Cerebellar nuclear complex (tissue), 1 donor: ENCODE measurements around the gene RPL19.

Experiments used
- DNase-seq, 2 experiments: peaks; one replicate each; lab custom pipeline; 2025; lab: John Stamatoyannopoulos, UW

RPL19 gene

DNA sequence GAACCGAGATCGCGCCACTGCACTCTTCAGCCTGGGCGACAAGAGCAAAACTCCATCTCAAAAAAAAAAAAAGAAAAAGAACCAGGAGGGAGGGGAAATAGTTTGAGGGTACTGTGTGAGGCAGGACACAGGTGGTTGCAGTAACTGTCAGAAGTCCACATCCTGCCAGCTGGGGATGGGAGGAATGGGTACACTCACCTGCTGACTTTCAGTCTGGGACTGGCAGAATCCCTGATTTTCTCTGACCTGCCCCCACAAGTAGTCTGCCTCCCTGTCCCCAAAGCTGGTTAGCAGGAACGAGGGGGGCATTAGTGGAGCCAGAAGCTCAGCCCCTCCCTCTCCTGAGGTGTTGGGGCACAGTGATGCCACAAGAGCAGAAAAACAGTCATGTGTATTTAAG lies 27.0 kb upstream of the RPL19 start:
- no peak for DNase-seq

DNA sequence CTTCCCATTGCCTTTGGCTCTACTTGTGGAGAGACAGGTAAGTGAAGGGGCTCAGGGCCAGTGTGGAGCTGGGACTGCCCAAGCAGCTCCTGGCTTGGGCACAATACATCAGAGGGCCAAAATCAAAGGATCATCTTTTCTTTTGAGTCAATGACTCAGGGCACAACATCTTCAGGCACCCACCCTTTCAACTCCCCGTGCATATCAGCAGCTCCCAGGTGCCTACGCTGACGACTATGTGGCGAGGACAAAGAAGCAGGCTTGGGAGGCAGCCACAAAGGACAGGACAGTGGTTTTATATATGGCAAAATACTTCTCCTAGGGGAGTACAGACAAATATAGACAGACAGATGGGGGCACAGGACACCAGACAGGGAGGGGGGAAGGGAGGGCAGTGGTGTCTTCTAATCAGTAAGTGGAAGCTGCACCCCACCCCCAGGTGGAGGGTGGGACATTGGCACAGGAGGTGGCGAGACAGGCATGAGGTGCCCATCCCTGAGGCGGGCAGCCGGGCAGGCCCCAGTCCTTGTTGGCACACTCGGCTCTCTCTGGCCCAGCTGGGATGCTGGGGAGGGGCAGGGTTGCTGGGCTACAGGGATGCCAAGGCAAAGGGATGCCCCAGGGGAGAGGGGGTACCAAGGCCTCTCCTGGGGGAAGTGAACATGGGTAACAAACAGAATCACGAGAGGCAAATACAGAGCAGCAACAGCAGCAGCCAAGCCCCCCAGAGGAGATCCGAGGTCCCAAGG lies 26.4 kb upstream of the RPL19 start:
- DNase-seq: no peak

DNA sequence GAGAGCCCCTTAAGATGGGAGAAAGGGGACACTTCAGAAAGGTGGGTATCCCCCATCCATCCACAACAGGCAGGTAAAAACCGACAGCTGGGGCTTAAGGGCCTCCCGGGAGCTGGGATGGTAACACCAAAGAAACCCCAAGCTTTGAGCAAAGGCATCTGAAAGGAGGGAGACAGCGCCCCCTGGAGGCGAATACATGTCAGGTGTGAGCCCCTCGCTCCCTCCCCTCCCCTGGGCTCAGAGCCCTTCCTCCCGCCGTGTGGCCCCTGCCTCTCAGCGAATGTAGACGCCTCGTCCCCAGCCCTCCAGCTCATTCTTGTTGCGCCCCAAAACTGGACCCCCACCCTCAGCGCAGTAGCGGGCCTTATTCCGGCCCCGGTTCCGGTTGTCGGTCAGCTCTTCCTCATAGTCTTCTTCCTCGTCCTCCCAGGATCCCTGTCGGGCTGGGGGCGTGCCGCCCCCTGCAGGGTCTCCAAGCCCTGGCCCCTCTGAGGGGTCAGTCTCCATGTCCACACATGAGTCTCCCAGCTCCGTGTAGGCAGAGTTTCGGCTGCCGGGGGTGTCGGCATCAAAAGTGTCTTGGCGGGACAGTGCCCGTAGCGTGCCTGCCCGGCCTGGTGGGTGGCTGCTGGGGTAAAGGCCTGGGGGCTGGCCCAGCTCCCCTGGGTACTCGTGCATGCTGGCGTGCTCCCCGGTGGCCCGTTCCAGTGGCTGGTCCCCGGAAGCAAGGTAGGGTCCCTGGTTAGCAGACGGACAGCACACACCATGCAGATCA lies 25.0 kb upstream of the RPL19 start:
- no peak for DNase-seq

DNA sequence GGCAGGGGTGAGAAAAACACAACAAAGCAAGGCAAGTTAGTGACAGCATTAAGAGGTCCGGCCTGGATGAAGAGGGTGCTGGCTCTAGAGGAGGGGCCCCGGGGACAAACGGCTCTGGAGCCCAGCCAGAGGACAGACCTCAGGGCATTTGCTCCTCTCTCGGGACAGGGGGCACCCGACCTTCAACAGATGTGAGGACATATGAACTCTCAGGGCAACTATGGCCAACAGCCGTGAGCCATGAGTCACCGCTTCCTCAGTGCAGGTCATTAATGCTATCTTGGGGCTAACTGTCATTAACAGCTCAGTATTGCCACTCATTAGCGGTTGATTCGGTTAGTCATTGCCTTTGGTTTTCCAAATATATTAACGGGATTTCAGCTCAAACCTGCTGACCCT lies 24.4 kb upstream of the RPL19 start:
- no peak for DNase-seq

DNA sequence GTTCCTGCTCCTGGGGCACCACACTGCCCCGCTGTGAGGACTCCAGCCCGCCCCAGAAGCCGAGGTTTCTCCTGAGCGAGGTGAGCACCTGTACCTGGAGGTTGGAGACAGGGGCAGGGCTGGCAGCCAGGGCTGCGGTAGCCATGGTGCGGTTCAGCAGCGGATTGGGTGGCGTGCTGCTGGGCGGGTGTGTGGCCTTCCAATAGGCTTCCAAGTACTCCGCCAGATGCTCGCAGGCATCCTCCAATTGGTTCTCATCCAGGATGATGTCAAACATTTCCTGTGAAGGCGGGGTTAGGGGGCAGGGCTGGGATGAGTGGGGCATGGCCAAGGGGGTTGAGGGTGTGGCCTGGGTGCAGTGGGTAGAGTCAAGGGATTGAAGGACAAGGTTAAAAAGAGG lies 22.8 kb upstream of the RPL19 start:
- no peak for DNase-seq

DNA sequence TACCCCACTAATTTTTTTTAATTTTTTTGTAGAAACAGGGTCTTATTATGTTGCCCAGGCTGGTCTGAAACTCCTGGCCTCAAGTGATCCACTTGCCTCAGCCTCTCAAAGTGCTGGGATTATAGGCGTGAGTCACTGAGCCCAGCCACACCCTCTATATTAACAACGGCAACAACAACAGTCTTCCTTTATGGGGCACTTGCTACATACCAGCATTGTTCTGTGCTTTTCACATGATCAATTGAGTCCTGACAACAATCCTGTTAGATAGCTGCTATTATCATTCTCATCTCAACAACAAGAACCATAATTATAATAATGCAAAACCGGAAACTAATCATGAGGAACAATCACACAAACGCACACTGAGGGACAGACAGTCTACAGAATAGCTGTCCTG lies 21.5 kb upstream of the RPL19 start:
- DNase-seq: no peak

DNA sequence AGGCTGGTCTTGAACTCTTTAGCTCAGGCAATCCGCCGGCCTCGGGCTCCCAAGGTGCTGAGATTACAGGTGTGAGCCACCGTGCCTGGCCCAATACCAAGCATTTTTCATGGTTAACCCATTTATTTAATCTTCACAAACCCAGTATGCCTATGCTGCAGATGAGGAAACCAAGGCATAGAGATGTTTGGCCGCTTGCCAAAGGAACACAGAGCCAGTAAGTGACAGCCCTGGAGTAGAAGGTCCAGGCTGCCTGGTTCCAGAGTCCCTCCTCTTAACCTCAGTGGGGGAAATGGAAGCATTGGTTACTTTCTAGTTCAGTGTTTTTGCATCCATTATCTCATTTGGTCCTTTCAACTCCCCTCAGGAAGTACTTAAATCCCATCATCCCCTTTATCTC lies 18.8 kb upstream of the RPL19 start:
- no peak for DNase-seq

DNA sequence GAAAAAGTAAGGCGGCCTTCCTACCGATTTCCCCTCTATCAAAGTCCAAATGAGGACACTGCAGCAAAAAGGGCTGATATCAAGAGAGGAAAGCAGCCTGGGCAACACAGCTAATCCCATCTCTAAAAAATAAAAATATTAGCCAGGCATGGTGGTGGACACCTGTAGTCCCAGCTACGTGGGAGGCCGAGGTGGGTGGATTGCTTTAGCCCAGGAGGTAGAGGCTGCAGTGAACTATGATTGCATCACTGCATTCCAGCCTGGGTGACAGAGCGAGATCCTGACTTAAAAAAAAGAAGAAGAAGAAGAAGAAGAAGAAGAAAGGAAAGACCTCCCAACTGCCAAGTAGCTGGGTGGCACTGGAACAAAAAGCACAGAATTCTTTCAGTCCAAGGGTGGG lies 17.0 kb upstream of the RPL19 start:
- no peak for DNase-seq

DNA sequence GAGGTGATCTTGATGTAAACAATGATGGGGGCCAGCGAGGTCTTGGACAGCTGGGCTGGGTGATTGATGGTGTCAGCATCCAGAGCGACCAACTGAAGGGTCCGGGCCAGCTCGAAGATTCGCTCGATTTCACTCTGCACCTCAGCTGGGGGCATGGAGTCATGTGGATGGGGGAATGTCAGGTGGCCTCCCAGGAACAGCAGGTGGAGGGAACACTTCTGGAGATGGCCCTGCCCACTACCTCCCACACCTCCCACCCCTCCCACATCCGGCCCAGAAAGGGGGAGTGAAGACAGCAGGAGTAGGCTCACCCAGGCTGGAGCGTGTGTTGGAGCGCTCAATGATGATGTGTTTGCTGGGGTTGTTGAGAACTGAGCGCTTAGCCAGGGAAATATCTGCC lies 16.4 kb upstream of the RPL19 start:
- no peak for DNase-seq

DNA sequence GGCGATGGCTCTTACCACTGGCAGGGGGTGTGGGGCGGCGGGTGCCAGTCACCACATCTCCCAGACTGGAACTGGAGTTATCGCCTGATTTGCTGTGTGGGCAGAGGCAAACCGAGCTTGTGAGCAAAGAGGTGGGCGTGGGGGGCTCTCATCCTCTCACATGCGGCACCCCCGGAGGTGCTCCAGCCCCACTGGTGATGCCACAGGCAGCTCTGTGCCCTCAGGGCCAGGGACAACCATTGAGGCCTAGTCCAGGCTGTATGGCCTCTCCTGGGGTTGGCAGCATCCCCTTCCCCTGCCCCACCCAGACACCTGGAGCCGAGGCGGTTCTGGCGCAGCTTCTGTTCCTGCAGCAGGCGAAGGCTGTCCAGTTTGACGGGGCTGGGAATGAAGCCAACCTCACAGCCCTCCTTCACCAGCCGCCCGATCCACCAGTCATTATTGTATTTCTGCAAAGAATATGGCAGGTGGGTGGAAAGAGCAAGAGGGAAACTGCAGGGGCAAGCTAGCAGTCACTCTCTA lies 13.5 kb upstream of the RPL19 start:
- no peak for DNase-seq

DNA sequence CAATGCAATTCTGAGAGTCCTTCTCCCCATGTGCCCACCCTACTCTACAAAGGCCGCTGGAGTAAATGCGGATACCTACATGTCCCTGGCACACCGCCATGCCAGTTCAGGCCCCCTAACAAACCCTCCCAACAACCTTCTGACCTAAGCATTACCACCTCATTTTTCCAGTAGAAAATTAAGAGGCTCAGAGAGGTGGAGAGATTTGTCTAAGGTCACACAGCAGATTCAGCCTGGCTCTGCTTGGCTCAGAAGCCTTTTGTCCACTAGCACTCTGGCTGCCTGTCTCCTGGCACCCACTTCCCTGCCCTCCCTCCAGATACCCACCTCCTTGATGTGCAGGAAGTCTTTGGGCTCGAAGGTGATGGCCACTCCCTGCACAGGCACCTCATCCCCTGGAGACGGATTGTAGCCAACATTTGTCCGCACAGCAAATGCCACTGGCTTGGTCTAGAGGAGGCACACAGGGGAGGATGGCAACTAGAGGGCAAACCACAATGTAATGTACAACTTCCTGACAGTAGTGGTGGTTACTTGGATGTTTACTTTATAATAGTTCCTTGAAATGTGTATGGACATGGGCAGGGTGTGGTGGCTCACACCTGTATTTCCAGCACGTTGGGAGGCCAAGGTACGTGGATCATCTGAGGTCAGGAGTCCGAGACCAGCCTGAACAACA lies 12.8 kb upstream of the RPL19 start:
- DNase-seq: no peak

DNA sequence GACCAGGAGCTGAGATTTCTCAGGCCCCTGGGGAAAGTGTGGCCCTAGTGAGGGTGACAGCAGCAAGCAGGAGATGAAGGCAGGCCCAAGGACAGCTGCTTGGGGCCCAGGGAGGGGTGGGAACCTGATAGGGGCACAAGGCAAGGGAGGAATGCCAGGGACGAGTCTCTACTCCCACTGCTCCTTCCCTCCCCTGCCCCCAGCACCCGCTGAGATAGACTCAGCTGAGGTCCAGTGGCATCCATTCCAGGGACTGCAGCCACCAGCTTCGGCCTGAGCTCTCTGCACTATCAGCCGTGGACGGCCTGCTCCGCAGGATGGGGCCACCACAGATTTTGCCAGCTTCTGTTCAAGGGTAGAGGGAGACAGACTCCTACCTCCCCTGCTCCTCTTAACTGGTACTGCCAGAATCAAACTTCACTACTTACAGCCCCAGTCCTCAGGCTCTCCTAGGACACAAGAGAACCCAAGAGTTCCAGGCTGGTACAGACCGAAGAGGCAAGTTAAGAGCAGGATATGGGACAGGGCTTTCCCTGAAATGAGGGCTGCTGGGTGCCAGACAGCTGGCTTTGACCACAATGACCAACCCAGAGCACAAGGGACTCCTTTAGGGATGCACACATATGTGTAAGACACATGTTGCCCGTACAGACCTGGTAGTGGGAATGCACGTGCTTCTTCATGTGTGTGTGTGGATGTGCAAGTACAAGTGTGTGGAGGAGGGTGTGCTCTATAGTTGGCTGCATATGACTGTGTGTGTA lies 8.2 kb upstream of the RPL19 start:
- DNase-seq: no peak

DNA sequence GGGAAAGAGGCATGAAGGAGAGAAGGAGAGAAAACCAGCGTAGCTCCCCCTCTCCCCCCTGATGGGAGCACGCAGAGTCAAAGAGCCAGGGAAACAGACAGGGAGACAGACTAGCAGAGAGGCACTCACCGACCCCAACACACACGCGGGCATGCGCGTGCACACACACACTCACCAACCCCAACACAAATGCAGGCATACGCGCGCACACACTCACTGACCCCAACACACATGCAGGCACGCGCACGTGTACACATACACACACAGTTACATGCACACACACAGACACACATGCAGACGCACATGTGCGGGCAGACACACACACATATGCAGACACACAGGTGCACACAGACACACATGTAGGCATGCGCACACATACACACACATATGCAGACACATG lies 7.2 kb upstream of the RPL19 start:
- DNase-seq: no peak

DNA sequence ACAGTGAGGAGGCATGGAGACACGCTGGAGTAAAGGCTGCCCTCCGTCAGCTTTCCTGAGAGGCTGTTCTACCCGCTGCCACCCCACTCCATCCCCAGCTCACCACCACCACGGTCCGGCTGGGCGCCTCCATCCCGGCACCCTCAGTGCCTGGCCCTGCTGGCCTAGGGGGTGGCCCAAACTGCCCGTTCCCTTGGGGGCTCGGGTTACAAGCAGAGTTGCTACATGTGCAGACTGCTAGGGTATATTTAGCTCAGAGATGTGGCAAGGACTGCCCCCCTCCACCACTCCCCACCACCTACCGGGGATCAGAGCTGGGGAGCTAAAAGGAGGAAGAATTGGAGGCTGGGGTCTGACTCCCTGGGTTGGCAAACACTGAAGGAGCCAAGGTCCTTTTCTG lies 6.7 kb upstream of the RPL19 start:
- DNase-seq: no peak

DNA sequence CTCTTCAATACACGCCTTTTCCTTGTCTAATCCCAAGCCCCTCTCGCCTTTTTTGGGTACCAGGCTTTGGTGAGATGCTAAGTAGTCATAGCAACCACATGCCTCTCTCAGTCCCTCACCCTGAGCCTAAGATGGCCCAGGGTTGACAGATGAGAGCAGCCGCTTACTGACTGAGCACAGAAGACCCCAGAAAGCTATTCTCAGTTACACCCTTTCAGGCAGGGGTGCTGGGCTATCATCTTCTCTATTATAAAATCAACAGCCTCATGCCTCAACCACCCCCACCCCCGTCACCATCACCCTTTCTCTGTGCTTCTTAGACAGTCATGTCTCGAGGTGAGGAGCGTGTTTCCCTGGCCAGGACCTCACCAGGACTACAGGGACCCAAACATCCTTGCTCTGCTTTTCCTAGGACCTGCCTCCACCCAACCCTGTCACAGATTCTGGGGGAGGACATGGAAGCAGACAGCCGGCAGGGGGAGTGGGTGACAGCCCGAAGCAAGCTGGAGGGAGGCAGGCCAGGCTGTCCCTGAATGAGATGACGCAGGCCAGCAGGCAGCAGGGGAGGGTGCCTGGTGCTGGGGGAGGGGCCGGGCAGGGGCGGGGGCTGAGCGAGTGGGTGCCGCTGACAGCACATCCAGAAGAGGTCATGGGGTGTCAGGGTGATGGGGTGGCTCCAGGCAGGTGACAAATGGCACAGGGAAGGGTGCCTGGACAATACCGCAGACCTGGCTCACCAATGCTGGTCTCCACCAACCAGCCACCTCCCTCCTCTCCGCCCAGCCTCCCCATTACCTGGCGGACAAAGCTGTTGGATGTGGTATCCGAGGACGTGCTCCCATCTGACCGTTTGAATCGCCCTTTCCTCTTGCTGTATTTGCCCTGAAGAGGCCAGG lies 5.7 kb upstream of the RPL19 start:
- peak; percentile 23 to 64 for DNase-seq

DNA sequence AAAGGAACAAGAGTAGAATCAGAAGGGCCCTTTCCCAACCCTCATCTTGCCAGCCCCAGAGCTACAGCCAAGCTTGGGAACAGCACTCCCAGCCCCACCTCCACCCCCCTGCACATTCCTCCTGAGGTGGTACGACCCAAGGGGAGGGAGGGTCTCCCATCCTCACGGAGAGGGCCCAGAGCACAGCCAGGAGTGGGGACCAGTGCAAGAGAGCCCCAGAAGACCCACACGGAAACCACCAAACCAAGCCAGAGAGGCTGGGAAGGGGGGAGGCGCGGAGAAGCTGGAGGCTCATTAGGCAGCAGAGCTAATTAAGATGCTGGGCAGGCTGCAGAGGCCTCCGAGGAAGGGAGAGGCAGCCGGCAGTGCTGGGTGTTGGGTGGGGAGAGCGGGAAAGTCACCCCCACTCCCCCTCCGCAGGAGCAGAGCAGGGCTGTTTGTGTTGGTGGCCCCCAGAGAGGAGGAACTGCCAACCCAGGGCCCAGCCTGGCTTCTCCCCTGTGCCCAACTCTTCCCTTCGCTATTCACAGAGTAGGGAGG lies 5.0 kb upstream of the RPL19 start:
- DNase-seq: no peak

DNA sequence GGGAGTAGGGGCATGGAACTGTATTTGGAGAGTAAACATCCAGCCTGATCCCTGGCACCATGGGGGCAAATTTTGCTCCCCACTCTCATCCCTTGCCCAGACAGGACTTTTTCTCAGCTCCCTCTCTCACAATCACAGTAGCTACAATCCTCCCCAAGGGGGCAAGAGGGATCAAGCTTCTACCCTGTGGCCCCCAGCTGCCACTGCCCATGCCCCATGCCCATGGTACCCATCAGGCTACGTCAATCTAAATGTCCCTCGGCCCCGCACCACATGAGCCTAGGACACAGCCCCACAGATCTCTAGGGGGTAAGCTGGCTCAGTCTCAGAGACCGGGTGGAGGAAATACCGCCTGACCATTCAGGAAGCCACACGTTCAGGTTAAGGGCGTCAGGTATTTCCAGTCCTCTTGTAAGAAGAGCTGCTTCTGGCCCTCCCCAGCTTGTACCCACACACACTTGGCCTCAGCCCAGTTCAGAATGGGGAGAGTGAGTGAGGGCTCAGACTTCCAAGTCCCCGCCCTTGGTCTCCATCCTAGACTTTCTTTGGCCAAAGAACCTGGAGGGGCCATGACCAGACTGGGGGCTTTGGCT lies 4.4 kb upstream of the RPL19 start:
- DNase-seq: no peak

DNA sequence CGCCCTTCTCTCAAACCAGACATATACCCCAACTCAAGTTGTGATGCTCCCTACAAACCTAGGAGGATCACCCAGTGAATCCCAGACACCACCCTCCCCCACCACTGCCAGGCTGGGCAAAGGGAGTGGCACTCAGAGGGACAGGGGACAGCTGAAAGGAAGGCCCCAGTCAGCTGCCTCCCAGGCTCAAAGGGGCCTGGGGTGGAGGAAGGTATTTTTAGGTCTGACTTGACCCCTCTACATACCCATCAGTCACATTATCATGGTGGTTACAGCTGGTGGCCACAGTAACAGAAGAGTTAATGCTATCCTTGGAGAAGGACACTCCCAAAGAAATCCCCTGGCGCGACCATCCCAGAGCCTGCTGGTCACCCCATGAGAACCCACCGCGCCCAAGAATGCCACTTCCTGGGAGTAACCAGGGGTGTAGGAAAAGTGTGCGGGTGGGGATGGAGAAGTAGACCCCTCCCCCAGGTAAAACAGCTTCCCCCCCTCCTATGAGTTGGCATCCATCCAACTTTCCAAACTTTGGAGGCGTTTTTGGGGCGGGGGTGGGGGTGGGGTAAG lies 3.8 kb upstream of the RPL19 start:
- DNase-seq: no peak

DNA sequence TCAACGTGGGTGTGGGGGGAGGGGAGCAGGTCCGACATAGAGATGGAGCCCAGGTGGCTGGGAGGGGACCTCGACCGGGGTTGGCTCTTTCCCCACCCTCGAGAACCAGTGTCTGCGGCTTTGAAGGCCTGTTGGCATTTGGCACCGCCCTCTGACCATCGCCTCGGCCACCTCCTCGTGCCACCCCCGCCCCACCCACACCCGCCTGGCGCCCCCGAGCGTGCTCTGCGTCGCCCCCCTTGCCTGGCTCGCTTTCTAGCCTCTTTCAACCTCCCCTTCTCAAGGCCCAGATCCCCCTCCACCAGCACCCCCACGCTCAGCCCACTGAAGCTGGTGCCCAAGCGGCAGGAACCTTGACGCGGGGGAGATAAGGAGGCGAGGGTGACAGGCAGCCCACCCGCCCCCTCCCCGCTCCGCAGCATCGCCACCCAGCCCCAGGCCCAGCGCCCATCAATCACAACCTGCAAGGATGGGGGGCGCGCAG lies 3.2 kb upstream of the RPL19 start:
- no peak for DNase-seq
